Thyroid gland (tissue), 4 donors: ENCODE results near the gene IKZF1.

Experiments used
- CTCF ChIP-seq, 6 experiments: fragments of 200-600 bp in 3 of 6; fragments of 450-650 bp in 3 of 6; sonication (generic) in 3 of 6; IDR thresholded peaks; one replicate each; pipeline ENCODE4 v1.5.1; 2016 to 2019; ENCODE audit warnings: antibody characterized with exemption in 6 of 6, mild to moderate bottlenecking in 2 of 6, inconsistent platforms in 1 of 6, moderate library complexity in 1 of 6
- POLR2A ChIP-seq, 2 donors: fragments of 450-650 bp; IDR thresholded peaks; one replicate each; pipeline ENCODE4 v1.6.1; 2017; ENCODE audit warnings: antibody characterized with exemption in 2 of 2, mild to moderate bottlenecking in 2 of 2, moderate library complexity in 1 of 2

GRCh38 chr7:50404392-50404791 lies 99.9 kb downstream of the IKZF1 start:
- TF ChIP-seq CTCF (IDR thresholded peaks at IDR 0.05), result no peak
- no peak for TF ChIP-seq POLR2A (IDR thresholded peaks at IDR 0.05)
